HG02763 (cell line): ENCODE data around the gene INHBB.
"Not testable (repeated sequence)": the region's sequence is repeated elsewhere in the genome, so short reads cannot be mapped to it uniquely, and the experiment has no call there.

Source experiments
- ATAC-seq: cut with Tn5 transposase; IDR thresholded peaks from one replicate; pipeline ENCODE4 v1.9.1; 2021; ENCODE audit warnings: mild to moderate bottlenecking, moderate library complexity; ENCODE audit not compliant: unreplicated experiment

Gene INHBB

GRCh38 chr2:120378605-120379004 lies 32.7 kb downstream of the INHBB start:
- no peak for ATAC-seq

- ATAC-seq, result no peak
Observed at GRCh38 chr2:120379916-120380893, 34.3 kb downstream of the INHBB start.

- ATAC-seq, result no peak
Observed at GRCh38 chr2:120381192-120381591, 35.3 kb downstream of the INHBB start.

- no peak for ATAC-seq
Observed at GRCh38 chr2:120381661-120382060, 35.7 kb downstream of the INHBB start.

DNA sequence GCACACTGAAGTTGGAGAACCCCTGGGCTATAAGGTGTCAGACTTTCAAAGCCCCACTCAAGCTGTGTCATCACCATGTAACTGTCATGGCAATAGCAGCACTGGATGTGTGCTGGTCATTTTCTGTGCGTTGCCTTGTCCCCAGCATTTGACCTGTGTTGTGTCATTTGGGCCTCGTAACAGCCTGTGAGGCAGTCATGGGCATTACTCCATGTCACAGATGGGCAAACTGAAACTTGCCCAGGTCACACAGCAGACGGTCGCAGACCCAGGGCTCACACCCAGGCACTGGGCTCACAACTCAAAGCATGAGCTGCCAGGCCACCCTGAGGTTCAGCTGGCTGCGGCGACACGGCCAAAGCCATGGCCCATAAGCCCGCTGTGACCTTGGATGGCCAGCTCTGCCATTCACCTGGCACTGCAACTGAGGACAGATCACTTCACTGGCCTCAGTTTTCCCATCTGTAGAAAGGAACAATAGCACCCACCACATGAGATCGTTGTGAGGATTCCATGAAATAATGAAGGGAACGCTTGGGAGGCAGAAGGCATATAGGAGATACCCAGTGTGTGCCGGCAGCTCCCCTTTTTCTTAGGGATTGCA lies 36.7 kb downstream of the INHBB start:
- no peak for ATAC-seq

DNA sequence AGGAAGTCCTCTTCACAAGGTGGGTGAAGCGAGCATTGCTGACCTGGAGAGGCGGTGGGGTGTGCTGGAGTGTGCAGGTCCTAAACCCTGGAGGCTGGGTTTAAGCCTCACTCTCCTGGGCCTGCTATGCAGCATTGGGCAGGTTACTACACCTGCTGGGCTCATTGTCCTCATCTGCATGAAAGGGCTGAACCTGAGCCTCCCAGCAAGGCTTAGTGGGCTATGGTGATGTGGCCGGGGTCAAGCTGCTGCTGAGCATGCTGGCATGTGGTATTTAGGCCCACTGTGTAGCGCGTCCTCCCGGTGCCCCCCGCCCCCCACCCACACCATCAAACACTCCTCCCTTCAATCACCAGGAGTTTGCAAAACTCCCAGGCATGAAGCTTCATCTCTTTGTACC lies 37.3 kb downstream of the INHBB start:
- no peak for ATAC-seq

DNA sequence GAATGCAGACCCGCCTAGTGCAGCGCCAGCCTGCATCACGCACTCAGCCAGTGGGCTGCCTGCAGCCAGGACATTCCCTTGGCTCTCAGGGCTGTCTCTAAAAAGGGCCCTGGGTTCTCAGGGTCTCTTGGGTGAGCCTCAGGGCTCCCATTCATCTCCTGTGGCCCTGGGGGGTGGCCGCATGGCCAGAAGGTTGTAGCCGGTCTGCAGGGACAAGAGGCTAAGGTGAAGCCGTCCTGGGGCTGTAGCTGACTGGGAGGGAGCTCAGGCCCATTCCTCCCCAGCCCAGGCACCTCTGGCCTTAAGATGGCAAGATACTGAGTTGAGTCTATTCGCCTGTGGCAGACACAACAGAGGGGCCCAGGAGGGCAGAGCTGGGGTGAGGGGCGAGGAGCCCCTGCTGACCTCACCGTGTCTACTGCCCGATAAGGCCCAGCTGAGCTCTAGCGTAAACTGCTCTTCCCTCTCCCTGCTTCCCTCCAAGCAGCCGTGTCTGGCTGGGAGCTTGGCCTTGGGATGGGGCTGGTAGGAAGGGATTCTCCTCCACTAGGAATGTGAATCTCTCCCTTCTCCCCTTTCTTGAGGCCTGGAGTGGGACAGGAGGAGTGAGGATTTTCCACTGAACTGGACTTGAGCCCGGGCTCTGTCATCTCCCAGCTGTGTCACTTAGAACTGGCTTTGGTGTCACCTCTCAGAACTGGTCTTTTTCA lies 37.9 kb downstream of the INHBB start:
- ATAC-seq, result no peak

DNA sequence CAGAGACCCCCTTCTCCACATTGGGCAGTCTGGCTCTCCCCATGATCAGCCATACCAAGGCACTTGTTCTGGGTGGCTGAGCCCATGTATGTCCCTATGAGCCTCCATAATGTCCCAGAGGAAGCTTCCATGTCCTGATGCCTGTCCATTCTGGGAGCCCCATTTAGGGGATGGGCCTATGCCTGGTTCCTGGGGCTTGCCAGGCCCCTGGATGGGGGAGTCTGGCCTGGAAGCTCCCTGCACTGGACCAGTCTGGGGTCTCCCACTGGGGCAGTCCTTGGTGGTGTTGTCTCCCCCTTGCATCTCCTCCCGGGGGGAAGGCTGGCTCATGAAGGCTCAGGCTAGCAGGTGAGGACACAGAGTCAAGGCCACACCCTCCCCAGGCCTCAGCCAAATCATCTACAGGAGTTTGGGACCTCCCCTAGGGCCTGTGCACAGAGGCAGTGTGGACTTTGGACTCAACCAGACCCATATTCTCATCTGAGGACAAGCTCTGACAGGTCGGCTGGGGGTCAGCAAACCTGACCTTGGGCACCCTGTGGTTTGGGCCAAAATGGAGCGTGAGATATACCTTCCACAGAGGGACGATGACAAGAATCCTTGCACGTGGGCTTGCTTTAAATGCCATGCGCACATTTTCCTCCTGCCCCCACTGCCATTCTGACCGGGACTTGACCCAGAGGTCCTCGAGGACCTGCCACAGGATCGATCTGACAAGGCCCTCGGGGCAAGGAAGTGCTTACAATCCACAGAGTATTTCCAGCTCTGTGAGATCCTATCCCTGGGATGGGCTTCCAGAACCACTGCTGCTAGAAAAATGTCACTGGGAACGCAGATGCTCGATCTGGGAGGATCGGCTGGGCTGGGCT lies 38.8 kb downstream of the INHBB start:
- no peak for ATAC-seq

DNA sequence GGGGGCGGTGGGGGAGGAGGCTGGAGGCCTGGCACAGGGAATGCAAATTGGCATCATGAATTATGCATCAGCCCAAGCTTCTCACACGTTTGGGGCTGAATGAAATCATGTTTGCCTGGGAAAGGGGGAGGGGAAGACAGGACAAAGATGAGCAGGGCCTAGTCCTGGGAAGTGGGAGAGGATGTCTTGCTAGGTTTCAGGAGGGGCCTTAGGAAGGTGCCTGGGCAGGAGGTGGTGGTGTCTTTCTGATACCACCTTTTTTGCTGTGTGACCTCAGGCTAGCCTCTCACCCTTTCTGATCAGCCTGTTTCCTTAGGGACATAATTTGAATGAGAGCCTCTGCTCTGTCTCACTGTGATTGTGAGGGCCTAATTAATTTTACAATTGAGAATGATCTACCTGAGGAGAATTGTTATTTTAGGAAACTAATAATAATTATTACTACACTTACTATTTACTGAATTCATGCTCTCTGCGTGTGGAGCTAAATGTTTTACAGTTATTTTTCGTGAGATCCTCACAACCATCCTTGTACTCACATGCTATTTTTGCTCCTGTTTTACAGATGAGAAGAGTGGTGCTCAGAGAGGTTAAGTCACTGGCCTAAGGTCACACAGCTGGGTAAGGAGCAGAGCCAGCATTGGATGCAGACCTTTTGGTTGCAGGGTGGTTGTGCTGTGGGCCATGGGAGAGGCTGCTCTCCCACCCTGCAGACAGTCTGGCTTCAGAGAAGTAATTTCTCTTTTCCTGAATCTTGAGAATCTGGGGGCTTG lies 39.6 kb downstream of the INHBB start:
- ATAC-seq, result no peak

GRCh38 chr2:120388222-120389035 lies 42.5 kb downstream of the INHBB start:
- no peak for ATAC-seq

- no peak for ATAC-seq
Observed at GRCh38 chr2:120389036-120389391, 43.1 kb downstream of the INHBB start.

DNA sequence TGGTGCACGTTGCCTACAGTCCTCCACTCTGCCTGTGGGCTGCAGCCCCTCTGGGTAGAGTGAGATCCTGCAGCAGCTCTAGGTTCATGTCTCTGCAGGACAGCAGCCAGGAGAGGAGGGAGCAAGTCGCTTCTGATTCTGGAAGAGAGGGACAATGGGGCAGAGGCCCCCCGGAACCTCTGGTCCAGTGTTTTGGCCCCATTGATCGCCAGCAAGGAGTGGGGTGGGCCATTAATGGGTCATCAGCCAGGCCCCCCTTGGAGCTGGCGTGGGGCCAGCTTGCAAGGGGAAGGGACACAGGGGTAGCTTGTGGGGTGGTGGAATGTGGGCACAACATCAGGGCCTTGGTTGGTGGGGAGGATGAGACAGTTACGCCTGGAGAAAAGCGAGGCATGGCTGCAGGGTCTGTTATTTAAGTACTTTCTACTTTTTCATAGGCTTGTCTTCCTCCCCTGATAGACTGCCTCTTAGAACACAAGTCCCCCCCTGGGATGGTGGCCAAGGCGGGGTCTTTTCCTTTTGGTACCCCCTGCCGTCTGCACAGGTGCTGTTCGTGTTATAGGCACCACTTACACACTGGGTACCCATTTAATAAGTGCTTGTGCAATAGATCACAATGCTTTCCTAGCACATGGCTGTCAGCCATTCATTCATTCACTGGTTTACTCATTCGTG lies 44.6 kb downstream of the INHBB start:
- ATAC-seq, result no peak

GRCh38 chr2:120391382-120391781 lies 45.4 kb downstream of the INHBB start:
- not testable (repeated sequence) for ATAC-seq

DNA sequence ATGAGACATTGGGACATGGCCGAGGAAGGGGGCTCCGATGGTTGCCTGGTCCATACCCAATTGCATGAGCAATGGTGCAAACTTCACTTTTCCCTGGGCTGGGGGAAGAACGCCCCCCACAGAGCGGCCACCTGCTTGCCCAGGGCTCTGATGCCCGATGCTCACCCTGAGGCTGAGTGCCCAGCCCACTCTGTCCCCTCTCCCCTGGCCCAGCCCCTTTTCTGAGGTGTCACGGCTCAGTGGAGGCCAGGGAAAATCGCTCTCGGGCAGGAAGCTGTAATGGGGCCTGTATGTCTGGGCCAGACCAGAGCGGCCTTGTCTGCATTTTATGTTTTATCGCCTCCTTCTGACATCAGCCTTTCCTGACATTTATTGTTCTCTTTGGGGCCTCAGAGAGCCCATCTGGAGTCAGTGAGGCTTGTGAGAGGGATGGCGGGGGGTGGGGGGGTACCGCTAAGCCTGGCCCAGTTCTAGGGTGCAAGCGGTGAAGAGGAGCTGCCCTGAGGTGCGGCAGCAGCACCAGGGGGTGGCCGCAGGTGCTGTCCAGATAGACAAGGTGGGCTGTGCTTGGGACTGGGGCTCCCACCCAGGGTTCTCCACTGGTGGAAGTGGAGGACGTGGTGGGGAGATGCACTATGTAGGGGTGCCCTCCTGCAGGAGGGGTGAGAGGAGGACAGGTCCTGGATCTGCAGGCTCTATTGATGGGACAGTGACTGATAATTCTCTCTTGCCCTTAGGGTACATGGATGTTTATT lies 46.2 kb downstream of the INHBB start:
- ATAC-seq, result no peak

DNA sequence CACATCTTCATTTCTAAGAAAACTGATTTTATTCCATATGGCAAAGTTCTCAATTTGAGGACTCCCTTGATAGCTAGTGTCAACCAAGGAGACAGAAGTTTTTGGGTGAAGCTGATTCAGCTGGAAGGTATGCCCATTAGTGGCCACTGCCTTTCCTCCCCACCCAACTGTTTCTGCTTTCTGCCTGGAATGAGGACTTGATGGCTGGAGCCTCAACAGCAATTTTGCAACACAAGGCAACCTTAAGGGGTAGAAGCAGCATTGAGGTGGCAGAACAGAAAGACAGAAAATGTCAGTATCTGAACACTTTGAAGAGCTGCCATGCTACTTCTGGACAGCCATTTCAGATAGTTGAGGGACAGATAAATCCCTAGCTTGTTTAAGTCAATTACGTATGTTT lies 47.0 kb downstream of the INHBB start:
- no peak for ATAC-seq

DNA sequence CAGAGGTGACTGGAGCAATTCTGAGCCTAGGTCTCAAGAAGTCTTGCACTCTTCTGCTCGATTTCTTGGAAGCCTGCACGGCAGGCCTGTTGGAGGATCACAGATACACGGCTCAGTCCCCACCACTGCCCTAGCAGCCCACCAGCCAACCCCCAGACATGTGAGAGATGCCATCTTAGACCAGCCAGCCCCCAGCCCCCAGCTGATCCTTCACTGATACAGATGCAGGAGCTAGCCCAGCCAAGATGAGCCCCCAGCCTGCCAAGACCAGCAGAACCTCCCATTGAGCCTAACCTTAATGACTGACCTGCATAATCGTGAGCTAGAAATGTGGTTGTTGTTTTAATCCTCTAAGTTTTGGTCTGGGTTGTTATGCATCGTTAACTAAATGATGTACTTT lies 47.5 kb downstream of the INHBB start:
- ATAC-seq, result no peak

DNA sequence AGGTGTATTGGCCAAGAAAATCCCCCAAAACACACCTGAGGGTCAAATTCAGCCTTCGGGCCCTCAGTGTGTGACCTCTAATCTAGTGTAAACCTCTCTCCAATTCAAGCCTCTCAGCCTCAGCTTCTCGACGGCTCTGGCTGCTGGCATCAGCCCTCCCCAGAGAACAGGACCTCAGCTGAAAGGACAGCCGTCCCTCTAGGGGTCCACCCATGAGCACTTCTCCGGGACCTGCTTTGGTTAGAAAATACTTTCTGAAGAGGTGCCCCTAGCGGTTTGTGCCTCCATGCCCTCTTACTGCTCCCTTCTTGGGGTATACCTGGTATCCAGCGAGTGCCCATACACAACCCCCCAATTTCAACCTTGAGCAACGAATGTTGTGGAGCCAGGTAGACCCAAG lies 48.8 kb downstream of the INHBB start:
- no peak for ATAC-seq
